Transverse colon (tissue), 4 donors: ENCODE measurements around the gene PLAC1. TPM values are rescaled to one million over a fixed set of nuclear protein-coding genes. Genes with fewer than 3 reads are reported as not detected.

Experiments used
- DNase-seq: peaks from one replicate; pipeline ENCODE4 v3.0.0-alpha.2; 2019
- H3K27ac ChIP-seq, 4 donors: fragments of 200-600 bp; sonication (generic); 2 replicates each; pipeline ENCODE4 v1.5.1; 2016 to 2018; ENCODE audit warnings: inconsistent platforms in 4 of 4
- H3K27me3 ChIP-seq: fragments of 200-600 bp; sonication (generic); 2 replicates; pipeline ENCODE4 v1.5.1; 2017; ENCODE audit warnings: inconsistent platforms
- H3K36me3 ChIP-seq, 4 donors: fragments of 200-600 bp; sonication (generic); 2 replicates each; pipeline ENCODE4 v1.5.1; 2017 to 2019; ENCODE audit warnings: inconsistent platforms in 4 of 4
- H3K4me1 ChIP-seq, 4 donors: fragments of 200-600 bp; sonication (generic); 2 replicates each; pipeline ENCODE4 v1.5.1; 2017 to 2020; ENCODE audit warnings: inconsistent platforms in 4 of 4
- H3K4me3 ChIP-seq, 4 donors: fragments of 200-600 bp; sonication (generic); 1 replicate in 1 of 4; 2 replicates in 3 of 4; pipeline versions ENCODE4 v1.5.1 to v1.6.1; 2017 to 2019; ENCODE audit warnings: inconsistent platforms in 4 of 4
- H3K9me3 ChIP-seq, 2 donors: fragments of 200-600 bp; sonication (generic); 2 replicates each; pipeline ENCODE4 v1.5.1; 2017 to 2019; ENCODE audit warnings: inconsistent platforms in 2 of 2
- EP300 ChIP-seq: sonication (generic); formaldehyde crosslinking; IDR thresholded peaks from one replicate; pipeline ENCODE4 v1.6.1; 2017; ENCODE audit warnings: antibody characterized with exemption, low read depth
- POLR2A ChIP-seq: fragments of 450-650 bp; IDR thresholded peaks from one replicate; pipeline ENCODE4 v1.6.1; 2016; ENCODE audit warnings: antibody characterized with exemption, mild to moderate bottlenecking, moderate library complexity
- POLR2AphosphoS5 ChIP-seq, 3 donors: sonication (generic); formaldehyde crosslinking; IDR thresholded peaks; one replicate each; pipeline ENCODE4 v1.6.1; 2016; ENCODE audit warnings: antibody characterized with exemption in 3 of 3
- WGBS, 2 donors: methylation state at CpG; one replicate each; pipeline ENCODE4 v1.1.5; 2018; ENCODE audit warnings: low coverage in 1 of 2; 5-methylcytosine and 5-hydroxymethylcytosine counted together
- in situ Hi-C, 4 donors: fragments of 200-750 bp; cut with MboI; loops; one replicate each; pipeline versions ENCODE4 v1.15.0 to v1.15.1; 2017; ENCODE audit warnings: low sequenced_read_pairs in 3 of 4, low pct_ligation_motif_present in 1 of 4, low pct_unique_long_range_greater_than_20kb in 1 of 4
- intact Hi-C: fragments of 100-400 bp; cut with DNase I; formaldehyde crosslinking; loops from one replicate; pipeline ENCODE4 v1.15.1; 2023; ENCODE audit warnings: low total_unique reads
- total RNA-seq, 4 donors: library from RNA; depleted of rRNA; stranded (reverse); fragments of >200 nt; gene quantifications; one replicate each; pipeline ENCODE4 v1.1.0, GENCODE V29; 2016
- TF ChIP-seq, protein P1 (sequence below), 5 experiments: fragments of 200-600 bp in 3 of 5; fragments of 450-650 bp in 2 of 5; sonication (generic) in 3 of 5; IDR thresholded peaks; 1 replicate in 2 of 5; 2 replicates in 3 of 5; pipeline ENCODE4 v1.5.1; 2016 to 2017; ENCODE audit warnings: antibody characterized with exemption in 5 of 5, inconsistent platforms in 3 of 5, mild to moderate bottlenecking in 2 of 5, moderate library complexity in 1 of 5

PLAC1 gene
- total RNA-seq, 4 donors from 2014 or later: 0.79 TPM; not detected in 3

DNA sequence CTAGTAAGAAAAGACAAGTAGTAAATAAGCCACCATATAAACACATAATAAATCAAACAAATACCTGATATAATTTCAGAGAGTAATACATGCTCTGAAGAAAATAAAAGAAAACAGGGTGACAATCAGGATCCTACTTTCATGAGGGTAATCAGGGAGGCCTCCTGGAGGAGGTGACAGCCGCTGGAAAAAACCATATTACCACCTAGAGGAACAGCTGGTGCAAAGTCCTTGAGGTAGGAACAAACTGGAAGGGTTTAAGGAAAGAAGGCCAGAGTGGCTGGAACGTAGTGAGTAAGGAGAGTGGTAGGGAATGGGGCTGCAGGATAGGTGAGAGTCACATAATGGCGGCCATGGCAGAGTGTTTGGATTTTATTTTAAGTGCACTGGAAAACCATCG is 19.1 kb upstream of the PLAC1 start:
- Histone ChIP-seq H3K4me3 (no peak overlapping the region), H3K9me3 (no peaks in the 10 kb centered on the region), H3K27ac (no peak overlapping the region), H3K4me1 (no peaks in the 10 kb centered on the region), H3K36me3 (no peaks in the 10 kb centered on the region), H3K27me3 (no peaks in the 10 kb centered on the region)
- no peak for DNase-seq
- intact Hi-C loops: no loop called here
- 90% methylated on average over 4 of the region's 4 CpGs; no CpG with 5 or more reads in 1 of the 2 donors for WGBS, 2 donors
- TF ChIP-seq EP300: no peak
- TF ChIP-seq, protein P1, sequence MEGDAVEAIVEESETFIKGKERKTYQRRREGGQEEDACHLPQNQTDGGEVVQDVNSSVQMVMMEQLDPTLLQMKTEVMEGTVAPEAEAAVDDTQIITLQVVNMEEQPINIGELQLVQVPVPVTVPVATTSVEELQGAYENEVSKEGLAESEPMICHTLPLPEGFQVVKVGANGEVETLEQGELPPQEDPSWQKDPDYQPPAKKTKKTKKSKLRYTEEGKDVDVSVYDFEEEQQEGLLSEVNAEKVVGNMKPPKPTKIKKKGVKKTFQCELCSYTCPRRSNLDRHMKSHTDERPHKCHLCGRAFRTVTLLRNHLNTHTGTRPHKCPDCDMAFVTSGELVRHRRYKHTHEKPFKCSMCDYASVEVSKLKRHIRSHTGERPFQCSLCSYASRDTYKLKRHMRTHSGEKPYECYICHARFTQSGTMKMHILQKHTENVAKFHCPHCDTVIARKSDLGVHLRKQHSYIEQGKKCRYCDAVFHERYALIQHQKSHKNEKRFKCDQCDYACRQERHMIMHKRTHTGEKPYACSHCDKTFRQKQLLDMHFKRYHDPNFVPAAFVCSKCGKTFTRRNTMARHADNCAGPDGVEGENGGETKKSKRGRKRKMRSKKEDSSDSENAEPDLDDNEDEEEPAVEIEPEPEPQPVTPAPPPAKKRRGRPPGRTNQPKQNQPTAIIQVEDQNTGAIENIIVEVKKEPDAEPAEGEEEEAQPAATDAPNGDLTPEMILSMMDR (IDR thresholded peaks at IDR 0.05): no peak
- TF ChIP-seq POLR2AphosphoS5 (IDR thresholded peaks at IDR 0.05): no peak
- TF ChIP-seq POLR2A: no peak
- in situ Hi-C loops: no loop called here

DNA sequence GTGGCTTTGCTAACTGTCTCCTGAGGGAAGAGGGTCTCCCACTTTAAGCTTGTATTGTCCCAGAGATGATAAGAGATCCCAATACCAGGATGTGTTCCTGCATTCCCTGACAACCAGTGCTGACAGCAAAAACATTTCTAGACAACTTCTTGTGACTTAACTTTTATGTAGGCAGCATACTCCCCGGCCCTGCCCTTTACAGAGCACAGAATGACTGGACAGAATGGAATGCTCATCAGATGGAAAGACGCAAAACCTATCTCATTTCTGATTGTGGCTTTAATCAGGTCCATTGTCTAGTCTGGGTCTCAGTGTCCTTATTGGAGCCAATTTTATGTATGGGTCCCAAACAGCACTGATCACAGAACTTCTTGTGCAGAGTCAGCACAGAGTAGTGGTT is 18.2 kb upstream of the PLAC1 start:
- no peak for TF ChIP-seq EP300
- TF ChIP-seq, protein P1 (IDR thresholded peaks at IDR 0.05): no peak
- no peak for TF ChIP-seq POLR2A
- no peak for TF ChIP-seq POLR2AphosphoS5 (IDR thresholded peaks at IDR 0.05)
- no peaks in the 10 kb centered on the region for H3K9me3 ChIP-seq
- no peaks in the 10 kb centered on the region for H3K4me1 ChIP-seq
- intact Hi-C loops (no loop called here), in situ Hi-C loops (no loop called here)
- no peak overlapping the region for H3K4me3 ChIP-seq
- H3K27me3 ChIP-seq: no peaks in the 10 kb centered on the region
- no peak for DNase-seq
- no peaks in the 10 kb centered on the region for H3K36me3 ChIP-seq
- H3K27ac ChIP-seq: no peak overlapping the region
- WGBS, 2 donors: 64% methylated on average over 2 of the region's 2 CpGs; no CpG with 5 or more reads in 1 of the 2 donors

DNA sequence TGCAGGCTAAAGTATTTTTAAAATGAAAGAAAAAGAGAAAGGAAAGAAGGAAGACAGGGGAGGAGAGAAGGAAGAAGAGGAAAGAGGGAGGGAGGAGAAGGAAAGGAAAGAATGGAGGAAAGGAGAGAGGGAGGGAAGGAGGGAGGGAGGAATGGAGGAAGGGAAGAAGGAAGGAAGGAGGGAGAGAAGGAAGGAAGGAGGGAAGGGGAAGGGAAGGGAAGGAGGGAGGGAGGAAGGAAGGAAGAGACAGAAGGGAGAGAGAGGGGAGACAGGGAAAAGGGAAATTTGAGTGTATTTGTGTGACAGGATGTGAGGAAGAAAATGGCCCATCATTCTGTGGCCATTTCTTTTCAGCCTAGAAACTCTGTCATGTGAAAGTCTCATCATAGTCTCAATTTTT is 14.9 kb upstream of the PLAC1 start:
- in situ Hi-C loops: no loop called here
- TF ChIP-seq, protein P1 (IDR thresholded peaks at IDR 0.05): no peak
- no peaks in the 10 kb centered on the region for H3K9me3 ChIP-seq
- no peak overlapping the region for H3K4me3 ChIP-seq
- H3K27me3 ChIP-seq: no peaks in the 10 kb centered on the region
- DNase-seq: no peak
- H3K4me1 ChIP-seq: no peaks in the 10 kb centered on the region
- H3K36me3 ChIP-seq: no peaks in the 10 kb centered on the region
- no peak overlapping the region for H3K27ac ChIP-seq
- intact Hi-C loops: no loop called here

- no peak for DNase-seq
- H3K36me3 ChIP-seq: no peaks in the 10 kb centered on the region
- intact Hi-C loops: no loop called here
- H3K4me3 ChIP-seq: no peak overlapping the region
- WGBS, 2 donors: 66% methylated on average over 4 of the region's 4 CpGs; no CpG with 5 or more reads in 1 of the 2 donors
- H3K9me3 ChIP-seq: no peaks in the 10 kb centered on the region
- TF ChIP-seq POLR2A: no peak
- no peak for TF ChIP-seq POLR2AphosphoS5 (IDR thresholded peaks at IDR 0.05)
- TF ChIP-seq EP300: no peak
- TF ChIP-seq, protein P1 (IDR thresholded peaks at IDR 0.05): no peak
- H3K27me3 ChIP-seq: no peaks in the 10 kb centered on the region
- in situ Hi-C loops: no loop called here
- H3K4me1 ChIP-seq: no peaks in the 10 kb centered on the region
- no peak overlapping the region for H3K27ac ChIP-seq
Observed at GRCh38 chrX:134672101-134672500, 13.8 kb upstream of the PLAC1 start.
